GM23248 (cell line): Measurements from ENCODE around the gene RAB36.

Experiments used
- EZH2 ChIP-seq: fragments of 200-600 bp; sonication (generic); IDR thresholded peaks from 2 replicates; pipeline ENCODE4 v1.6.1; 2018; ENCODE audit warnings: antibody characterized with exemption, mild to moderate bottlenecking; ENCODE audit not compliant: insufficient read depth, poor library complexity, severe bottlenecking
- EZH2phosphoT487 ChIP-seq: fragments of 200-600 bp; sonication (generic); IDR thresholded peaks from 2 replicates; pipeline ENCODE4 v1.6.1; 2018; ENCODE audit warnings: antibody characterized with exemption, moderate library complexity, mild to moderate bottlenecking, low read depth; ENCODE audit not compliant: insufficient read depth

DNA sequence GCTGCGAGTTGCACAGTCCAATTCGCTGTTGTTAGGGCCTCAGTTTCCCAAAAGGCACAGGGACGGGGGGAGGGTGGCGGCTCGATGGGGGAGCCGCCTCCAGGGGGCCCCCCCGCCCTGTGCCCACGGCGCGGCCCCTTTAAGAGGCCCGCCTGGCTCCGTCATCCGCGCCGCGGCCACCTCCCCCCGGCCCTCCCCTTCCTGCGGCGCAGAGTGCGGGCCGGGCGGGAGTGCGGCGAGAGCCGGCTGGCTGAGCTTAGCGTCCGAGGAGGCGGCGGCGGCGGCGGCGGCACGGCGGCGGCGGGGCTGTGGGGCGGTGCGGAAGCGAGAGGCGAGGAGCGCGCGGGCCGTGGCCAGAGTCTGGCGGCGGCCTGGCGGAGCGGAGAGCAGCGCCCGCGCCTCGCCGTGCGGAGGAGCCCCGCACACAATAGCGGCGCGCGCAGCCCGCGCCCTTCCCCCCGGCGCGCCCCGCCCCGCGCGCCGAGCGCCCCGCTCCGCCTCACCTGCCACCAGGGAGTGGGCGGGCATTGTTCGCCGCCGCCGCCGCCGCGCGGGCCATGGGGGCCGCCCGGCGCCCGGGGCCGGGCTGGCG is 35.1 kb downstream of the RAB36 start, which contains the start of gene BCR:
- TF ChIP-seq EZH2 (no peak), EZH2phosphoT487 (no peak)
